Ishikawa (cell line): Measurements from ENCODE around the gene ATP23.

Experiments used
- CEBPB ChIP-seq: IDR thresholded peaks from 2 replicates; pipeline ENCODE4 v1.6.1; 2012
- CREB1 ChIP-seq: IDR thresholded peaks from 2 replicates; pipeline ENCODE4 v1.6.1; 2012; ENCODE audit warnings: low read depth
- EGR1 ChIP-seq: IDR thresholded peaks from 2 replicates; pipeline ENCODE4 v1.6.1; 2012
- EP300 ChIP-seq: IDR thresholded peaks from 2 replicates; pipeline ENCODE4 v1.6.1; 2012; ENCODE audit warnings: borderline replicate concordance
- FOXM1 ChIP-seq: IDR thresholded peaks from 2 replicates; pipeline ENCODE4 v1.6.1; 2012; ENCODE audit warnings: low read depth, borderline replicate concordance
- NFIC ChIP-seq: IDR thresholded peaks from 2 replicates; pipeline ENCODE4 v1.6.1; 2012
- RAD21 ChIP-seq: IDR thresholded peaks from 2 replicates; pipeline ENCODE4 v1.6.1; 2012; ENCODE audit warnings: low read depth
- REST ChIP-seq: IDR thresholded peaks from 2 replicates; pipeline ENCODE4 v1.6.1; 2012; ENCODE audit warnings: low read depth, mild to moderate bottlenecking
- TAF1 ChIP-seq: IDR thresholded peaks from 2 replicates; pipeline ENCODE4 v1.6.1; 2012; ENCODE audit warnings: low read depth, mild to moderate bottlenecking
- TCF12 ChIP-seq: IDR thresholded peaks from 2 replicates; pipeline ENCODE4 v1.6.1; 2012; ENCODE audit warnings: low read depth
- TEAD4 ChIP-seq: IDR thresholded peaks from 2 replicates; pipeline ENCODE4 v1.6.1; 2012
- USF1 ChIP-seq: IDR thresholded peaks from 2 replicates; pipeline ENCODE4 v1.6.1; 2012
- YY1 ChIP-seq: IDR thresholded peaks from 2 replicates; pipeline ENCODE4 v1.6.1; 2012; ENCODE audit warnings: low read depth
- ZBTB7A ChIP-seq: IDR thresholded peaks from 2 replicates; pipeline ENCODE4 v1.6.1; 2012; ENCODE audit warnings: low read depth
- TF ChIP-seq, protein P1 (sequence below): IDR thresholded peaks from 2 replicates; pipeline ENCODE4 v1.6.1; 2012

Gene ATP23

DNA sequence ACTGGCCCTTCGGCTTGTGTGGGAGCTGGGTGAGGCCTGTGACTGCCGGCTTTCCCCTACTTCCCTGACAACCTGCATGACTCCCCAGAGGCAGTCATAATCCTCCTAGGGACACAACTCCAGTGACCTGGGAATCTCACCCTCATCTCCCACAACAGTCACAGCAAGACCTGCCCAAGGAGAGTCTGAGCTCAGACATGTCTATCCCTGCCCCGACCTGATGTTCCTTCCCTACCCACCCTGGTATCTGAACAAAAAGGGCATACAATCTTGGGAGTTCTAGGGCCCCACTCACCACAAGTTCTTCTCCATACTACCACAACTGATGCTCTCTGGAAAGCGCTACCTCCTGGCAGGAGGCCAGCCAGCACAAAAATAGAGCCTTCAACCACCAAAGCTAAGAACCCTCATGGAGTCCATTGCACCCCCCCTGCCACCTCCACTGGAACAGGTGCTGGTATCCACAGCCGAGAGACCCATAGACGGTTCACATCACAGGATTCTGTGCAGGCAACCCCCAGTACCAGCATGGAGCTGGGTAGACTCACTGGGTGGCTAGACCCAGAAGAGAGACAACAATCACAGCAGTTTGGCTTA is 16.8 kb downstream of the ATP23 start:
- no peak for TF ChIP-seq TAF1
- no peak for TF ChIP-seq RAD21
- TF ChIP-seq, protein P1, sequence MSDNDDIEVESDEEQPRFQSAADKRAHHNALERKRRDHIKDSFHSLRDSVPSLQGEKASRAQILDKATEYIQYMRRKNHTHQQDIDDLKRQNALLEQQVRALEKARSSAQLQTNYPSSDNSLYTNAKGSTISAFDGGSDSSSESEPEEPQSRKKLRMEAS = no peak
- no peak for TF ChIP-seq TCF12
- TF ChIP-seq ZBTB7A = no peak
- TF ChIP-seq USF1 = no peak
- no peak for TF ChIP-seq CEBPB
- no peak for TF ChIP-seq FOXM1
- no peak for TF ChIP-seq REST
- no peak for TF ChIP-seq EGR1
- no peak for TF ChIP-seq YY1
- no peak for TF ChIP-seq NFIC
- no peak for TF ChIP-seq CREB1
- TF ChIP-seq EP300 = no peak

DNA sequence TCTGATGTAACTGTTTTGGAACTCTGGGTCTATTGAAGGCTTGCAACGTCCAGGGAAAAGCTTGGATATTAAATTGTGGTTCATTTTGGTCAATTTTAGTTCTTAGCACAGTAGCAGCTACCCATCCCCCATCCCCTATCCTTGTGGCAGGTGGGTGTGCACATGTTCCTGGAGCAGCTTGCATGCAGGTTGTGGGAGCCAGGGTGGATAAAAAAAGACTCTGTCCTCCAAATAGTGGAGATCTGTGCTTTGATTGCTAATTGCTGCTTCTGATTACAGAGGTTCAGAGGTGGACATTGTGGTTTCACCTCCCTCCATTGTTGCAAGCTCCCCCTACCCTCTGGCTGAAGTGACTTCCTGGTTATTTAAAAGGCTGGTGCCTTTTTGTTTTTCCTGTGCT is 23.1 kb downstream of the ATP23 start:
- TF ChIP-seq TCF12 (no peak), CREB1 (no peak), EP300 (no peak)
- TF ChIP-seq, protein P1 = no peak

- TF ChIP-seq TAF1 = no peak
- TF ChIP-seq NFIC = no peak
- no peak for TF ChIP-seq YY1
- no peak for TF ChIP-seq CREB1
- no peak for TF ChIP-seq ZBTB7A
- no peak for TF ChIP-seq REST
- TF ChIP-seq TEAD4 = no peak
- TF ChIP-seq CEBPB = no peak
- TF ChIP-seq EP300 = no peak
- TF ChIP-seq, protein P1 = no peak
- TF ChIP-seq EGR1 = no peak
- no peak for TF ChIP-seq USF1
- TF ChIP-seq TCF12 = no peak
Measured at GRCh38 chr12:57965766-57966165, 24.4 kb downstream of the ATP23 start.

- TF ChIP-seq ZBTB7A (no peak), REST (no peak), TCF12 (no peak), NFIC (no peak), TAF1 (no peak), YY1 (no peak), FOXM1 (no peak), CREB1 (no peak), RAD21 (no peak), EP300 (no peak), TEAD4 (no peak), EGR1 (no peak), USF1 (no peak), CEBPB (no peak)
- TF ChIP-seq, protein P1 = no peak
Measured at GRCh38 chr12:57966536-57966935, 25.2 kb downstream of the ATP23 start.
